ENCODE measurements around the gene TOM1L2.
"Not testable (repeated sequence)": the region's sequence is repeated elsewhere in the genome, so short reads cannot be mapped to it uniquely, and the experiment has no call there.

The TOM1L2 gene

DNA sequence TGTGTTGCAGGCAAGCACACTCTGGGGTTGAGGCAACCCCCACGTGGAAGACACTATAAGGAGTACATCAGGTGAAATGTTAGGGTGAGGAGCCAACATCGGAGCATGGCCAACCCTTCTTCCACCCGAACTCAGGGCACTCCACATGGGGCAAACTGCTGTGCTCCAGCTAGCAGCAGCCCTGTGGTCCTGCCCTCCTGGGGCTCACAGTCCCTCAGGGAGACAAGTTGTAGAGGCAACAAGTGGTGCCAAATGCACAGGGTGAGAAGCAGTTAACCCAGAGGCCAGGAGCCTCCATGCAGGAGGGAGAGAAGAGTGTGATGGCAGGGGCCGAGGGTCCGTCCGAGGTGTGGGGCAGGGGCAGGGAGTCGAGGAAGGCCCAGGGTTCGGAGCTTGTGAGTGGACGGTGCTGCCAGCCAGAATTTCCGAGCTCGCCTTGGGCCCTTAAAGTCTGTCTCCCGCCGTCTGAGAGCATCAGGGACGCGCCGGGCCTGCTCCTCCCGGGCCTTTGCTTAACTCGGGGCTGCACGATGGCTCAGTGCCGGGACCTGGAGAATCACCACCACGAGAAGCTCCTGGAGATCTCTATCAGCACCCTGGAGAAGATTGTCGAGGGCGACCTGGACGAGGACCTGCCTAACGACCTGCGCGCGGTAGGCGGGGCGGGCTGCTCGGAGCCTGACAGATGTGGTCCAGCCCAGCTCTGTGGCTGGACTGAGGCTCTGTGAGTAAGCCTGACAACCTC lies 34.5 kb upstream of the TOM1L2 start:
- H3K4me1 Mint-ChIP-seq = no peaks in the 10 kb centered on the region
- no peak overlapping the region for H3K27ac Mint-ChIP-seq (ENCODE audit: low read depth)
- H3K9me3 Mint-ChIP-seq = no peaks in the 10 kb centered on the region
- H3K4me3 Mint-ChIP-seq = no peak overlapping the region
- H3K27me3 Mint-ChIP-seq = no peaks in the 10 kb centered on the region
- DNase-seq (ENCODE audit: low spot score in 2 of 2) (no peak), ATAC-seq (replicated peaks; ENCODE audit: extremely low read depth, poor library complexity, severe bottlenecking) (no peak)
- H3K36me3 Mint-ChIP-seq (ENCODE audit: insufficient read depth) = peaks cover 3% of the 10 kb centered on the region

DNA sequence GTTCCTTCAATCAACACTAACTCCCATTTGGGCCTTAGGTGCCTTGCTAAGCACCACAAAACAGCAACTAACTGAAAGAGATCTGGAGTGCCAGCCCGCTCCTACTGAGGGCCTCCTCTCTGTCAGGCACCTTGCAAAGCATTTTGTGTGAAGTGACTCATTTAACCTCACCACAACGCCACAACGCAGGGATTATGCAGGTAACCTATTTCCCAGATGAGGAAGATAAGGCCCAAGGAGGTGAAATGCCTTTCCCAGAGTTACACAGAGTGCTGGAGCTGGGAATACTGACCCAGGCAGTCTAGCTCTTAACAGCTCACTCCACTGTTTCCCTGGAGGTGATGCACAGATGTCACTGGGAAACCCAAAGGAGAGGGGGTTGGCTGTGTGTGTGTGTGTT lies 33.3 kb upstream of the TOM1L2 start:
- H3K9me3 Mint-ChIP-seq = no peaks in the 10 kb centered on the region
- ATAC-seq (replicated peaks; ENCODE audit: extremely low read depth, poor library complexity, severe bottlenecking) (no peak), DNase-seq (ENCODE audit: low spot score in 2 of 2) (no peak)
- no peaks in the 10 kb centered on the region for H3K4me1 Mint-ChIP-seq
- H3K36me3 Mint-ChIP-seq (ENCODE audit: insufficient read depth) = peaks cover 3% of the 10 kb centered on the region
- H3K27me3 Mint-ChIP-seq = no peaks in the 10 kb centered on the region
- H3K27ac Mint-ChIP-seq (ENCODE audit: low read depth) = no peak overlapping the region
- H3K4me3 Mint-ChIP-seq = no peak overlapping the region

DNA sequence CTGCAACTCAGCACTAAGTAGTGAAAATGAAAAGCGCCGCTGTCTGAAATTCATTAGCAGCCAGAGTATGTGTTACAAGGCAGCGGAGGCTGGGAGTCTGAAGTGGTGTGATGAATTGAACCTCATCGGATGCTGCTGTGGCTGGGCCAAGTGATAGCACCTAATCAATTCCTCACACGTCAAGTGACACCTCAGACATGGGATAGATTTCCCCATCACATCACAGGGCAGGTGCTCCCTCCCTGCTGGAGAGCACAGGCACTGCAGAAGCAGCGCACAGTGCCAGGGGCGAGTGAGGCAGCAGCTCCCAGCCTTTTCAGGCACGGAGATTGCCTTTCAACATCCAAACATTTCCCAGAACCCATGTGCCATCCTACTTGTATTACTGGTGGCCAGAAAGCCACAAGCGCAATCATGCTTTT lies 32.7 kb upstream of the TOM1L2 start:
- Mint-ChIP-seq H3K4me3 (no peak overlapping the region), H3K9me3 (no peaks in the 10 kb centered on the region), H3K27me3 (no peaks in the 10 kb centered on the region), H3K4me1 (no peaks in the 10 kb centered on the region), H3K27ac (ENCODE audit: low read depth) (no peak overlapping the region), H3K36me3 (ENCODE audit: insufficient read depth) (peaks cover 3% of the 10 kb centered on the region)
- DNase-seq (ENCODE audit: low spot score in 2 of 2) (no peak), ATAC-seq (replicated peaks; ENCODE audit: extremely low read depth, poor library complexity, severe bottlenecking) (no peak)

DNA sequence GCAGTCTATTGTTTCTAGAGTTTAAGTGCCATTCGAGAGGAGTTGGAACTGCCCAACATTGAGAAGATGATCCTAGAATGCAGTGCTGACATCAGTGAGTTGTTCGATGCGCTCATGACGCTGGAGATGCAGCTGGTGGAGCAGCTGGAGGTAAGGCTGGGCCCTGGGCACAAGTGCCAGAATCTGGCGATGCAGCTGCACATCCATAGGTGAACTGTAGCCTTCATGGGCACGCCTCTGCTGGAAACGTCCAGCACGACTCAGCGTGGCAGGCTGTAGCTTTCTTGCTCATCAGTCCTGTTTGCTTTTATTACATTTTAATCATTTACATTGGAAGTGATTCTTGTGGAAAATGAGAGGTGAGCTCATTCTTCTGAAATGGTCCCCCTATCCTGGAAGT lies 32.1 kb upstream of the TOM1L2 start:
- Mint-ChIP-seq H3K27me3 (no peaks in the 10 kb centered on the region), H3K4me1 (no peaks in the 10 kb centered on the region), H3K36me3 (ENCODE audit: insufficient read depth) (peaks cover 3% of the 10 kb centered on the region), H3K9me3 (no peaks in the 10 kb centered on the region), H3K27ac (ENCODE audit: low read depth) (no peak overlapping the region), H3K4me3 (no peak overlapping the region)
- no peak for DNase-seq (ENCODE audit: low spot score in 2 of 2)
- no peak for ATAC-seq (replicated peaks; ENCODE audit: extremely low read depth, poor library complexity, severe bottlenecking)

DNA sequence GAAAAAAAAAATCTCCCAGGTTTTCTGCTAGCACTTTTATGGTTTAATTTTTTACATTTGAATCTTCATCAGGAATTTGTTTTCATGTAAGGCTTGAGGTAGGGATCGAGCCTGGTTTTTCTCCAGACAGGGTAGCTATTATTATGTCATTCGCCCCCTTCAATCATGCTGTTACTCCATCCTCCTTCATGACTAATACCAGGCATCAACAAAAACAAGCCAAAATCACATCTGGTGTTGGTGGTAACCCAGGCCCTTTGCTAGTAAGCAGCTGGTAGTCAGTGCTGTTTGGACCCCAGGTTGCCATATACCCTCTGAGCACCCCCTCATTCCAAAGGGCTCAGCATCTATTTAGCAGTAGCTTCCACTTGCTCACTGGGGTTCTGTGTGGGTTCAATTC lies 30.0 kb upstream of the TOM1L2 start:
- Mint-ChIP-seq H3K27ac (ENCODE audit: low read depth) (no peak overlapping the region), H3K9me3 (no peaks in the 10 kb centered on the region), H3K36me3 (ENCODE audit: insufficient read depth) (peaks cover 2% of the 10 kb centered on the region), H3K4me1 (no peaks in the 10 kb centered on the region), H3K4me3 (no peak overlapping the region), H3K27me3 (no peaks in the 10 kb centered on the region)
- no peak for ATAC-seq (replicated peaks; ENCODE audit: extremely low read depth, poor library complexity, severe bottlenecking)
- no peak for DNase-seq (ENCODE audit: low spot score in 2 of 2)

DNA sequence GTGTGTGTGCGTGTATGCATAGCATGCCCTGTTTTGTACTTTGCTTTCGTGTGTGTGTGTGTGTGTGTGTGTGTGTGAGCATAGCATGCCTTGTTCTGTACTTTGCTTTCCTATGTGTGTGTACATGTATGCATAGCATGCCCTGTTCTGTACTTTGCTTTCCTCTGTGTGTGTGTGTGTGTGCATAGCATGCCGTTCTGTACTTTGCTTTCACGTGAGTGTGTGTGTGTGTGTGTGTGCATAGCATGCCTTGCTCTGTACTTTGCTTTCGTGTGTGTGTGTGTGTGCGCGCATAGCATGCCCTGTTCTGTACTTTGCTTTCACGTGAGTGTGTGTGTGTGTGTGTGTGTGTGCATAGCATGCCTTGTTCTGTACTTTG lies 27.8 kb upstream of the TOM1L2 start:
- Mint-ChIP-seq H3K27me3 (no peaks in the 10 kb centered on the region), H3K4me1 (peaks cover under 1% of the 10 kb centered on the region), H3K4me3 (no peak overlapping the region), H3K9me3 (no peaks in the 10 kb centered on the region), H3K27ac (ENCODE audit: low read depth) (no peak overlapping the region), H3K36me3 (ENCODE audit: insufficient read depth) (no peaks in the 10 kb centered on the region)
- DNase-seq (ENCODE audit: low spot score in 2 of 2) = no peak
- no peak for ATAC-seq (replicated peaks; ENCODE audit: extremely low read depth, poor library complexity, severe bottlenecking)

DNA sequence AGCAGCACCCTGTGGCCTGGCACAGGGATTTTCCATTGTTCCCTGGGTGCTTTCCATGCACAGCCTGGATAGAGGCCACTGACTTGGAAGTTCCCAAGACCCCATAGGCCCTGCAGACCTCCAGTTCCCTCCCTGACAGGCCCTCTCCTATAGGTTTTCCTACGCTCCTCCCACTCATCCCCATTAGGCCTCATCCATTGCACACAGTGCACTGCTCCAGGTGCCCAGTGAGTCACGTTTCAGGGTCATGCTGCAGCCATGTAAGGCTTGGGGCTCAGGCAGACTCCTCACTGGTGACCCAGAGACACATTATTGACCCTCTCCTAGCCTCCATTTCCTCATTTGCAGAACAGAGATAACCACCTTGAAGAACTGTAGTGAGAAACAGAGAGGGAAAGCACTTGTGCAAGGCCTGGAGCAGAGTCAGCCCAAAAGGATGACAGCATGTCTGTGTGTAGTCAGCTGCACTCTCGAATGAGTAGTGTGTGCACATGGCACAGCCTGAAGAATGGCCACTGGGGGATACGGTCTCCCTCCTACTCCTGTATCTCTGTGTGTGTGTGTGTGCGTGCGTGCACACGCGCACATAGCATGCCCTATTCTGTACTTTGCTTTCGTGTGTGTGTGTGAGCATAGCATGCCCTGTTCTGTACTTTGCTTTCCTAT lies 27.3 kb upstream of the TOM1L2 start:
- Mint-ChIP-seq H3K4me3 (no peak overlapping the region), H3K27ac (ENCODE audit: low read depth) (no peak overlapping the region), H3K9me3 (no peaks in the 10 kb centered on the region), H3K36me3 (ENCODE audit: insufficient read depth) (no peaks in the 10 kb centered on the region), H3K27me3 (no peaks in the 10 kb centered on the region), H3K4me1 (peaks cover 4% of the 10 kb centered on the region)
- ATAC-seq (replicated peaks; ENCODE audit: extremely low read depth, poor library complexity, severe bottlenecking) (no peak), DNase-seq (ENCODE audit: low spot score in 2 of 2) (no peak)

DNA sequence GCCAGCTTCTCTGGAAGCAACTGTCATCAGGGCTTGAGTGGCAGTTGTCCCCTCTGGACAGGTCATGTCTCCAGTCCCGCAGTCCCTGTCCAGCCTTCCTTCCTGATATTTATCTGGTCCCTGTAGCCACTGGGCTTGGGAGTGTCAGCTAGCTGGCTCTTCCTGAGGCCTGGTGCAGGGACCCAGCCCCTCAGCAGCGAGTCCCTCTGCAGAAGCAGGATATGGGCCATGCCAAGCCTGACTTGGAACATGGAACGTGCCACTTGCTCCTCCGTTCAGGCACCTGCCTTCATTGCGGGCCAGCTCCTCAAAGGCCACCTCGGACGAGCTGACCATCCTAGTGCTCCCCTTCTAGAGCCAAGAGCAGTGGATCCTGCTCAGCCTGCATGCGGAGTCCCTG lies 26.7 kb upstream of the TOM1L2 start:
- Mint-ChIP-seq H3K36me3 (ENCODE audit: insufficient read depth) (no peaks in the 10 kb centered on the region), H3K27me3 (no peaks in the 10 kb centered on the region), H3K9me3 (no peaks in the 10 kb centered on the region), H3K4me3 (no peak overlapping the region), H3K27ac (ENCODE audit: low read depth) (no peak overlapping the region), H3K4me1 (peaks cover 4% of the 10 kb centered on the region)
- ATAC-seq (replicated peaks; ENCODE audit: extremely low read depth, poor library complexity, severe bottlenecking) (no peak), DNase-seq (ENCODE audit: low spot score in 2 of 2) (no peak)

DNA sequence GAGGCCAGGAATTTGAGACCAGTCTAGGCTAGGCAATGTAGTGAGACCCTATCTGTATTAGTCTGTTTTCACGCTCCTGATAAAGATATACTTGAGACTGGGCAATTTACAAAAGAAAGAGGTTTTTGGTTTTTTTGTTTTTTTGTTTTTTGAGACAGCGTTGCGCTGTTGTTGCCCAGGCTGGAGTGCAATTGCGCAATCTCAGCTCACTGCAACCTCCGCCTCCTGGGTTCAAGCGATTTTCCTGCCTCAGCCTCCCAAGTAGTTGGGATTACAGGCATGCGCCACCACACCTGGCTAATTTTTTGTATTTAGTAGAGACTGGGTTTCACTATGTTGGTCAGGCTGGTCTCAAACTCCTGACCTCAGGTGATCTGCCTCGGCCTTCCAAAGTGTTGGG lies 23.7 kb upstream of the TOM1L2 start:
- H3K27me3 Mint-ChIP-seq; H3K4me3 Mint-ChIP-seq; H3K27ac Mint-ChIP-seq (ENCODE audit: low read depth); H3K36me3 Mint-ChIP-seq (ENCODE audit: insufficient read depth); ATAC-seq (replicated peaks; ENCODE audit: extremely low read depth, poor library complexity, severe bottlenecking); H3K9me3 Mint-ChIP-seq; H3K4me1 Mint-ChIP-seq; DNase-seq (ENCODE audit: low spot score in 2 of 2): not testable (repeated sequence)

DNA sequence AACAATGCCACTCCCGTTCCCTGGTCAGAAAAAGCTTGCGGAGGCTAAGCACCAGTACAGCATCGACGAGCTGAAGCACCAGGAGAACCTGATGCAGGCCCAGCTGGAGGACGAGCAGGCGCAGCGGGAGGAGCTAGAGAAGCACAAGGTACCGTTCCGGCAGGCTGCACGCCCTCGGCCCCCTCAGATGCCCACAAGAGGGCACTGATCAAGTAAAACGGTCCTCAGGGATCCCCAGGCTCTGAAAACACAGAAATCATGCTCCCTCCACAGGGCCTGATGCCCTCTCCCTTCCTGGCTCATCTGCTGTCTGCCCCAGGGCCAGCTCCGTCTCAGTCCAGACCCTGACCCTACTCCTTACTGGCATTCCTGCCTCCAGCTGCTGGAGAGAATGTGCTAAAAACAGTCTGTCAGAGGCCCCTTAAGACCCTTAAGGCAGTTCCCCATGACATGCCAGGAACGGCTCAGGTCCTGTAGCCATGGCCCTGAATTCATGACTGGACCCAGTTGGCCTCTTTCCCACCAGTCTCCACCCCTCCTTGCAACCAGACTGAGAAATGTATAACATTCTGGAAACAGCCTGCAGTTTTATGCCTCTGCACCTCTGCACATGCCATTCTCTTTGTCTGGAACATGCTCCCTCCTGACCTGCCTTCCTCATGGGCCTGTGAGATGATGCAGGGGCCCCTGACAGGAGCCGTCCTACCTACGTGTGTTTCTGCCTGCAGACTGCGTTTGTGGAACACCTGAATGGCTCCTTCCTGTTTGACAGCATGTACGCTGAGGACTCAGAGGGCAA lies 22.3 kb upstream of the TOM1L2 start:
- H3K4me1 Mint-ChIP-seq = peaks cover 4% of the 10 kb centered on the region
- no peaks in the 10 kb centered on the region for H3K27me3 Mint-ChIP-seq
- ATAC-seq (replicated peaks; ENCODE audit: extremely low read depth, poor library complexity, severe bottlenecking) = no peak
- peak overlapping the region; percentile 3 for H3K27ac Mint-ChIP-seq (ENCODE audit: low read depth)
- DNase-seq (ENCODE audit: low spot score in 2 of 2) = no peak
- no peak overlapping the region for H3K4me3 Mint-ChIP-seq
- H3K36me3 Mint-ChIP-seq (ENCODE audit: insufficient read depth) = no peaks in the 10 kb centered on the region
- no peaks in the 10 kb centered on the region for H3K9me3 Mint-ChIP-seq

DNA sequence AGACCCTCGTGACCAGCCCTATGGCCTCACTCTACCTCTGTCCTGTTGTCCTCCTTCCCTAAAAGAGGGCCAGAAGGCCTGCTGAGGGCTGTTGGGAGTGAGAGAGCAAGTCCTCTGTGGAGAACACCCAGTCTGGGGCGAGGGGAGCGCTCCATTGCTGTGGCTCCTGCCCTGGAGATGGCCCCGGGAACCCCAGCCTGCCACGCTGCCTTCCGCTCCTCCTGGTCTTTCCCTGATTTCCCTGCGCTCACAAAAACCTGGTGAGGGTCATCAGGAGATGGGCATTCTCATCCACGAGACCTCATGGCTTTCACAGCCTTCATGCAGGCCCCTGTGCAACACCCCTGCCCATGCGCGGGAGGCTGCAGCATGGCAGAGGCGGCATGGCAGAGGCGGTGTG lies 21.7 kb upstream of the TOM1L2 start:
- Mint-ChIP-seq H3K27ac (ENCODE audit: low read depth) (no peak overlapping the region), H3K36me3 (ENCODE audit: insufficient read depth) (no peaks in the 10 kb centered on the region), H3K9me3 (no peaks in the 10 kb centered on the region), H3K4me1 (peaks cover 4% of the 10 kb centered on the region), H3K4me3 (no peak overlapping the region), H3K27me3 (no peaks in the 10 kb centered on the region)
- DNase-seq (ENCODE audit: low spot score in 2 of 2) = no peak
- no peak for ATAC-seq (replicated peaks; ENCODE audit: extremely low read depth, poor library complexity, severe bottlenecking)

DNA sequence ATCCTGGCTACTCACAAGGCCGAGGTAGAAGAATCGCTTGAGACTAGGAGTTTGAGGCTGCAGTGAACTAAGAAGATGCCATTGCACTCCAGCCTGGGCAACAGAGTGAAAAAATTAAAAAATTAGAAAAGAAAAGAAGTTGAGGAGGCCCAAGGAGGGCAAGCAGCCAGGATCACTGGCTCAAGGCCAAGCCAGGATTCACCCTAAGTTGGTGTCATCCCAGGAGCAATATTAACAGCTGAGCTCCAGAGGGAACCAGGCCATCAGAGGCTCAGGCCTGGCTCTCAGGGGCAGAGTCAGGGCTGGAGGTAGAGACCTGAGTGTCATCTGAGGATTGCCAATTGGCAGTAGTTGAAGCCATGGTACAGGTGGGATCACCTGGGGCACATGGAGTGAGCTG lies 21.2 kb upstream of the TOM1L2 start:
- Mint-ChIP-seq H3K36me3 (ENCODE audit: insufficient read depth) (no peaks in the 10 kb centered on the region), H3K4me1 (peaks cover 4% of the 10 kb centered on the region), H3K9me3 (no peaks in the 10 kb centered on the region), H3K27ac (ENCODE audit: low read depth) (no peak overlapping the region), H3K4me3 (no peak overlapping the region), H3K27me3 (no peaks in the 10 kb centered on the region)
- DNase-seq (ENCODE audit: low spot score in 2 of 2) (no peak), ATAC-seq (replicated peaks; ENCODE audit: extremely low read depth, poor library complexity, severe bottlenecking) (no peak)

DNA sequence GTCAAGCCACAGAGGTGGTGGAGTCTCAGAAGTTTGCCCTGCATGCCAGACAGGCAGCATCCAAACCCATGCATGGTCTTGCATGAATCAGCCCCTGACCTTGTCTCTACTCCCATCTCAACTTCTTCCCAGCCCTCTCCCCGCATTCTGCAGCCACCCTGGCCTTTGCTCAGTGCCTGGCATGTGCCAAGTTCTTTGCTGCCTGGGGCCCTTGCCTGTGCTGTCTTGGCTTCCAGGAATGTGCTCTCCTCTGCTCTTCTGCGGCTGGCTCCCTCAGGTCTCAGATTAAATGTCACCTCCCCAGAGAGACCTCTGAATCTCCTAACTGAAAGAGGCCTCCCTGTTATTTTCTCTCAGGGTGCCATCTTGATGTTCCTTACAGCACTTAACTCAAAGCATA lies 18.1 kb upstream of the TOM1L2 start:
- H3K4me1 Mint-ChIP-seq = peaks cover 4% of the 10 kb centered on the region
- H3K27ac Mint-ChIP-seq (ENCODE audit: low read depth) = no peak overlapping the region
- no peaks in the 10 kb centered on the region for H3K36me3 Mint-ChIP-seq (ENCODE audit: insufficient read depth)
- H3K4me3 Mint-ChIP-seq = no peak overlapping the region
- ATAC-seq (replicated peaks; ENCODE audit: extremely low read depth, poor library complexity, severe bottlenecking) (no peak), DNase-seq (ENCODE audit: low spot score in 2 of 2) (no peak)
- no peaks in the 10 kb centered on the region for H3K27me3 Mint-ChIP-seq
- no peaks in the 10 kb centered on the region for H3K9me3 Mint-ChIP-seq

Measured in central memory CD8-positive, alpha-beta T cell (primary cell).